Prostate gland (tissue), 2 donors: ENCODE results near the gene PLCG2. TPM values are rescaled to one million over a fixed set of nuclear protein-coding genes. Genes with fewer than 3 reads are reported as not detected.

Experiments
- DNase-seq: peaks from one replicate; pipeline ENCODE4 v3.0.0-alpha.2; 2019; ENCODE audit warnings: low spot score
- H3K27ac ChIP-seq, 2 donors: fragments of 200-600 bp; sonication (generic); 2 replicates each; pipeline ENCODE4 v1.5.1; 2017 to 2019
- H3K27me3 ChIP-seq: fragments of 200-600 bp; sonication (generic); replicated peaks from 2 replicates; pipeline ENCODE4 v1.5.1; 2019; ENCODE audit not compliant: insufficient read depth
- H3K36me3 ChIP-seq, 2 donors: fragments of 200-600 bp; sonication (generic); 1 replicate in 1 of 2; 2 replicates in 1 of 2; pipeline versions ENCODE4 v1.5.1 to v1.8.1; 2017 to 2019
- H3K4me1 ChIP-seq: fragments of 200-600 bp; sonication (generic); replicated peaks from 2 replicates; pipeline ENCODE4 v1.5.1; 2019
- H3K4me3 ChIP-seq, 2 donors: fragments of 200-600 bp; sonication (generic); 2 replicates each; pipeline ENCODE4 v1.5.1; 2017 to 2019
- H3K9me3 ChIP-seq: fragments of 200-600 bp; sonication (generic); 2 replicates; pipeline ENCODE4 v1.5.1; 2017
- POLR2A ChIP-seq: fragments of 450-650 bp; IDR thresholded peaks from one replicate; pipeline ENCODE4 v1.6.1; 2016; ENCODE audit warnings: antibody characterized with exemption, mild to moderate bottlenecking
- POLR2AphosphoS5 ChIP-seq: sonication (generic); formaldehyde crosslinking; IDR thresholded peaks from one replicate; pipeline ENCODE4 v1.6.1; 2017; ENCODE audit warnings: antibody characterized with exemption
- WGBS: methylation state at CpG from one replicate; pipeline ENCODE4 v1.1.5; 2018; 5-methylcytosine and 5-hydroxymethylcytosine counted together
- intact Hi-C: fragments of 100-400 bp; cut with DNase I; formaldehyde crosslinking; loops from one replicate; pipeline ENCODE4 v1.14.2; 2022
- total RNA-seq, 2 donors: library from RNA; depleted of rRNA; stranded (reverse); fragments of >200 nt; gene quantifications; one replicate each; pipeline ENCODE4 v1.1.0, GENCODE V29; 2016
- TF ChIP-seq, protein P1 (sequence below), 4 experiments: fragments of 200-600 bp in 2 of 4; fragments of 450-650 bp in 2 of 4; sonication (generic) in 2 of 4; IDR thresholded peaks; 1 replicate in 3 of 4; 2 replicates in 1 of 4; pipeline ENCODE4 v1.5.1; 2016 to 2019; ENCODE audit warnings: antibody characterized with exemption in 4 of 4, mild to moderate bottlenecking in 2 of 4, moderate library complexity in 2 of 4

Gene PLCG2
- total RNA-seq, 2 donors from 2014 or later = 10.3 to 12.8 TPM

DNA sequence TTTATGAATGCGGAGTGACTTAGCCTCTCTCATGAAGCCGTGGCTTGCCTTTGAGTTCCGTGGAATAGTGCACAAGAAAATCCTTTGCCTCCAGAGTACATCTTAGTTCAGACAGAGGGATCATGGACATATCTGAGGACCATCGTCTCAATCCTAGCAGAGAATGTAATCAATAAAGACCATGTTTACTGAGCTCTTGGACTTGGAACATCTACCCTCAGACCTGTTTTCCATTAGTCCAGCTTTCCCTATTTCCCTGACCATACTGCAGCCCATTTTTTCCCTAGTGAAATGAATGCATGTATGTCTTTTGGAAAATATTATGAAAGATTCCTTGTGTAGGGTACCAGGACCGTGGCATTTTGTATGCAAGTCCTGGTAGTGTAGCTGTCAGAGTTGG lies 90.2 kb downstream of the PLCG2 start:
- TF ChIP-seq POLR2AphosphoS5 (no peak), POLR2A (no peak)
- TF ChIP-seq, protein P1, sequence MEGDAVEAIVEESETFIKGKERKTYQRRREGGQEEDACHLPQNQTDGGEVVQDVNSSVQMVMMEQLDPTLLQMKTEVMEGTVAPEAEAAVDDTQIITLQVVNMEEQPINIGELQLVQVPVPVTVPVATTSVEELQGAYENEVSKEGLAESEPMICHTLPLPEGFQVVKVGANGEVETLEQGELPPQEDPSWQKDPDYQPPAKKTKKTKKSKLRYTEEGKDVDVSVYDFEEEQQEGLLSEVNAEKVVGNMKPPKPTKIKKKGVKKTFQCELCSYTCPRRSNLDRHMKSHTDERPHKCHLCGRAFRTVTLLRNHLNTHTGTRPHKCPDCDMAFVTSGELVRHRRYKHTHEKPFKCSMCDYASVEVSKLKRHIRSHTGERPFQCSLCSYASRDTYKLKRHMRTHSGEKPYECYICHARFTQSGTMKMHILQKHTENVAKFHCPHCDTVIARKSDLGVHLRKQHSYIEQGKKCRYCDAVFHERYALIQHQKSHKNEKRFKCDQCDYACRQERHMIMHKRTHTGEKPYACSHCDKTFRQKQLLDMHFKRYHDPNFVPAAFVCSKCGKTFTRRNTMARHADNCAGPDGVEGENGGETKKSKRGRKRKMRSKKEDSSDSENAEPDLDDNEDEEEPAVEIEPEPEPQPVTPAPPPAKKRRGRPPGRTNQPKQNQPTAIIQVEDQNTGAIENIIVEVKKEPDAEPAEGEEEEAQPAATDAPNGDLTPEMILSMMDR (IDR thresholded peaks at IDR 0.05) = no peak
- DNase-seq = no peak
- H3K36me3 ChIP-seq = no peaks in the 10 kb centered on the region
- no peaks in the 10 kb centered on the region for H3K9me3 ChIP-seq
- intact Hi-C loops = no loop called here
- H3K4me1 ChIP-seq = no peaks in the 10 kb centered on the region
- H3K27me3 ChIP-seq = no peaks in the 10 kb centered on the region
- 88% methylated on average over 5 of the region's 5 CpGs for WGBS
- H3K27ac ChIP-seq = no peak overlapping the region
- H3K4me3 ChIP-seq = no peak overlapping the region

DNA sequence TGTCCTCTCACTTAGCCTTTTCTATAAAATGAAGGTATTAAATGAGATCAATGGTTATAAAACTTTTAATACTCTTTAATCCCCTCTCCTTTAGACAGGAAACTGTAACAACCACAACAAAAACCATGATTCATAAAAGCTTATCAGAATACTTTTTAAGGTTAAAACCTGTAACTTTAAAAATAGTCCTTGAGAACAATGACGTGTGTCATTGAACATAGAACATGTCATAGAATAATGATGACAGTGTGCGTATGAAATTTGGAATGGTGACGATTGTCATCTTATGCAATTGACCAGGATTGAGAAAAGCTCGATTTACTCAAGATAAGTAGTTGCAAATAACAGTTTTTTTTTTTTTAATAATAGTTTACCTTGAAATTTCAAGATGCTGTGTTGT lies 94.1 kb downstream of the PLCG2 start:
- Histone ChIP-seq H3K27ac (no peak overlapping the region), H3K27me3 (no peaks in the 10 kb centered on the region), H3K4me1 (no peaks in the 10 kb centered on the region), H3K4me3 (no peak overlapping the region), H3K36me3 (no peaks in the 10 kb centered on the region), H3K9me3 (no peaks in the 10 kb centered on the region)
- TF ChIP-seq, protein P1 (IDR thresholded peaks at IDR 0.05) = no peak
- TF ChIP-seq POLR2A (no peak), POLR2AphosphoS5 (no peak)
- no peak for DNase-seq
- intact Hi-C loops = no loop called here
- 81% methylated on average over 4 of the region's 4 CpGs for WGBS

DNA sequence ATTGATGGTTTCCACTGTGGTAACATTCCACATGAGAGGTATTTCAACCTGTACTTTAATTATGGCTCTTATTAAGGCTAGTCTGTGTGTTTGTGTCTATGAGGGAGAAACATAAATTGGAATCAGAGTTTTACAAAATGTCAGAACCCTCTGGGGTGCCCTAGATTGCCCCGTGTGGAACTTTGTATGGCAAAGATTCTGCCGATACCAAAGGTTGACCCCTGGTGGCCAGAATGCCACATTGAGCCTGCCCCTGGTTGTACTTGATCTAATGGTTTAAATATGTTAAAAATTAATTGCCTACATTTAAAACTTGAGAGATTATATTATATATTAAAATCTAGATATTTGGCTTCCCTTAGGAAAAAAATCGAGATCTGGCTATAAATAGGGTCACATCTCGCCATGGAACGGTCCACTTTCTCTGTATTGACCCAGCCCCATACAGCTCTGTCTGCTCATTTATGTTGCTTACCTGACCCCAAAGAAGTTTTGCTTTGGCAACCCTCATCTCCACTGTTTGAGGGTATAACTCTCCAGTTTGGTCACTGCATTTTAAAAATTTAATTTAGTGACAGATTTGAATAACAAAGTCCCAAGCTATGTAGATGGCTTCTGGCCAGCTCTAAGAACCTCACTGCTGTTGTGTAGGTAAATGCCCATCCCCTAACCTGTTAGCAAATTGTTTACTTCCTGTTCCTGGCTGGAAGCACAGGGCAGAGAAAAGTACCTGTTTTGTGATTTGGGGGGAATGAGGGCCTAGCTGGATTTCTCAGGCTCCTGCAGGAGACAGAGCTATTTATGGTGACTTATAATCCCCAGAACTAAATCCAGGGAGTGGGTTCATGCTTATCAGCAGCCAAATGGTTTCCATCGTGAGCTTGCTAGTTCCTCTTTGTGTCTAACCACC lies 95.0 kb downstream of the PLCG2 start:
- H3K4me3 ChIP-seq = no peak overlapping the region
- 23% methylated on average over 6 of the region's 6 CpGs for WGBS
- no peak for TF ChIP-seq POLR2A
- TF ChIP-seq, protein P1 (IDR thresholded peaks at IDR 0.05) = peak; percentile 19 to 65 (median 50)
- no peaks in the 10 kb centered on the region for H3K27me3 ChIP-seq
- H3K27ac ChIP-seq = no peak overlapping the region
- peak; percentile 14 for DNase-seq
- no peaks in the 10 kb centered on the region for H3K4me1 ChIP-seq
- H3K36me3 ChIP-seq = no peaks in the 10 kb centered on the region
- intact Hi-C loops = no loop called here
- H3K9me3 ChIP-seq = no peaks in the 10 kb centered on the region

DNA sequence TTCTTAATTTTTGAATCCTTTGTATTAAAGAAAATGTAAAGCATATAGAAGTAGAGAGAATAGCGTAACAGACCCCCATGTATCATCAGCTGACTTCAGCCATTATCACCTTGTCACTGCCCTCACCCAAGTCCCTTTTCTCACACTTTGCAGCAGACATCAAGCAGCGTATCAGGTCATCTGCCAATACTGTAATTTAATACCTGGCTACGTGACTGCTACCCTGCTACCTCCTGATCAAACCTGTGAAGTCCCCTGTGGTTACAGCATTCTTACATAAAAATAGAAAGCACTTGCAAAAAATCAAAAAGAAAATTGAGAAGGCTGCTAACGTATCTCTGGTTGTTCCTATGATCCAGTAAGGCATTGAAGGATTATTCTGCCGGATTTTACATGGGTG lies 96.4 kb downstream of the PLCG2 start:
- H3K27me3 ChIP-seq = no peaks in the 10 kb centered on the region
- DNase-seq = no peak
- H3K4me3 ChIP-seq = no peak overlapping the region
- intact Hi-C loops = no loop called here
- no peaks in the 10 kb centered on the region for H3K4me1 ChIP-seq
- no peak overlapping the region for H3K27ac ChIP-seq
- H3K36me3 ChIP-seq = no peaks in the 10 kb centered on the region
- TF ChIP-seq POLR2AphosphoS5 = no peak
- TF ChIP-seq, protein P1 (IDR thresholded peaks at IDR 0.05) = no peak
- no peak for TF ChIP-seq POLR2A
- WGBS = 71% methylated on average over 5 of the region's 5 CpGs
- no peaks in the 10 kb centered on the region for H3K9me3 ChIP-seq
